ENCODE data around the gene REX1BD. TPM values are rescaled to one million over a fixed set of nuclear protein-coding genes. Genes with fewer than 3 reads are reported as not detected.

REX1BD gene
- total and polyA plus RNA-seq, 2 of the 13 experiments (the other 11 are each of a cell fraction or from before 2014, with no cell fraction given): 7.5 to 25.4 TPM

DNA sequence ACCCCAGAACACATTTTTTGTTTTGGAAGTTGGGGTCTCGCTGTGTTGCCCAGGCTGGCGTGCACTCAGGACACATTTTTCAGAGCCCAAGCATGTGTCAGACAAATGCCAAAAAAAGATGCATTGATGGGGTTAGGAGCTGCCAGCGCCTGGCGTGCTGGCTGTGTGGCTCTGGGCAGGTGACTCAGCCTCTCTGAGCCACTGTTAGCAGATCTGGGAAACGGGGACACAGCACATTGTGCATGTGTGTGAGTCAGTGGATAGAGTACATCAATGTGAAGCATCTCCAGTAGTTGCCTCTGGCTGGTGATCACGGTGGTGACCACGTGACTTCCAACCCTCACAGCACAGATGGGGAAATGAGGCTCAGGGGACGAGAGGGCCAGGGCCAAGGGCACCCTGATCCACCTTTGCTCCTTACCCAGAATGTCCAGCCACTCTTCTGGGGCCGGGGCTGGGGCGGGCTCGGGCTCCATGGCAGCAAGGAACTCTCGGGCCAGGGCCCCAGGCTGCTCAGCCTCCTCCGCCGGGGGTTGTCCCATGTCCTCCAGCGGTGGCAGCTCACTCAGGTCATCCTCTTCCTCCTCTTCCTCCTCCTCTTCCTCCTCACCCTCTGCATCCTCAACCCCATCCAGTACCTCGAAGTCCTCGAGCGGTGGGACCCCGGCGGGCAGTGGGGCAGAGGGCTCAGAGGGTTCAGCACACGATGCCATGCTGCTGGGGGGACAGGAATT is 47.2 kb upstream of the REX1BD start (continued):
- TF ChIP-seq, protein P1, sequence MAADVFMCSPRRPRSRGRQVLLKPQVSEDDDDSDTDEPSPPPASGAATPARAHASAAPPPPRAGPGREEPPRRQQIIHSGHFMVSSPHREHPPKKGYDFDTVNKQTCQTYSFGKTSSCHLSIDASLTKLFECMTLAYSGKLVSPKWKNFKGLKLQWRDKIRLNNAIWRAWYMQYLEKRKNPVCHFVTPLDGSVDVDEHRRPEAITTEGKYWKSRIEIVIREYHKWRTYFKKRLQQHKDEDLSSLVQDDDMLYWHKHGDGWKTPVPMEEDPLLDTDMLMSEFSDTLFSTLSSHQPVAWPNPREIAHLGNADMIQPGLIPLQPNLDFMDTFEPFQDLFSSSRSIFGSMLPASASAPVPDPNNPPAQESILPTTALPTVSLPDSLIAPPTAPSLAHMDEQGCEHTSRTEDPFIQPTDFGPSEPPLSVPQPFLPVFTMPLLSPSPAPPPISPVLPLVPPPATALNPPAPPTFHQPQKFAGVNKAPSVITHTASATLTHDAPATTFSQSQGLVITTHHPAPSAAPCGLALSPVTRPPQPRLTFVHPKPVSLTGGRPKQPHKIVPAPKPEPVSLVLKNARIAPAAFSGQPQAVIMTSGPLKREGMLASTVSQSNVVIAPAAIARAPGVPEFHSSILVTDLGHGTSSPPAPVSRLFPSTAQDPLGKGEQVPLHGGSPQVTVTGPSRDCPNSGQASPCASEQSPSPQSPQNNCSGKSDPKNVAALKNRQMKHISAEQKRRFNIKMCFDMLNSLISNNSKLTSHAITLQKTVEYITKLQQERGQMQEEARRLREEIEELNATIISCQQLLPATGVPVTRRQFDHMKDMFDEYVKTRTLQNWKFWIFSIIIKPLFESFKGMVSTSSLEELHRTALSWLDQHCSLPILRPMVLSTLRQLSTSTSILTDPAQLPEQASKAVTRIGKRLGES (CRISPR knock-in tag; IDR thresholded peaks at IDR 0.05; ENCODE audit: borderline replicate concordance): no peak
- TF ChIP-seq KDM4B (CRISPR knock-in tag; IDR thresholded peaks at IDR 0.05) (no peak), ZNF121 (CRISPR knock-in tag; IDR thresholded peaks at IDR 0.05) (peak; percentile 32; the same call in 1 of the 2 replicates), SNAPC2 (CRISPR knock-in tag; IDR thresholded peaks at IDR 0.05) (no peak), ZMYM3 (CRISPR knock-in tag; IDR thresholded peaks at IDR 0.05) (peak; percentile 47; the same call in 1 of the 2 replicates), RFXAP (CRISPR knock-in tag; IDR thresholded peaks at IDR 0.05; ENCODE audit: borderline replicate concordance) (no peak), KLF6 (CRISPR knock-in tag; IDR thresholded peaks at IDR 0.05) (no peak)

DNA sequence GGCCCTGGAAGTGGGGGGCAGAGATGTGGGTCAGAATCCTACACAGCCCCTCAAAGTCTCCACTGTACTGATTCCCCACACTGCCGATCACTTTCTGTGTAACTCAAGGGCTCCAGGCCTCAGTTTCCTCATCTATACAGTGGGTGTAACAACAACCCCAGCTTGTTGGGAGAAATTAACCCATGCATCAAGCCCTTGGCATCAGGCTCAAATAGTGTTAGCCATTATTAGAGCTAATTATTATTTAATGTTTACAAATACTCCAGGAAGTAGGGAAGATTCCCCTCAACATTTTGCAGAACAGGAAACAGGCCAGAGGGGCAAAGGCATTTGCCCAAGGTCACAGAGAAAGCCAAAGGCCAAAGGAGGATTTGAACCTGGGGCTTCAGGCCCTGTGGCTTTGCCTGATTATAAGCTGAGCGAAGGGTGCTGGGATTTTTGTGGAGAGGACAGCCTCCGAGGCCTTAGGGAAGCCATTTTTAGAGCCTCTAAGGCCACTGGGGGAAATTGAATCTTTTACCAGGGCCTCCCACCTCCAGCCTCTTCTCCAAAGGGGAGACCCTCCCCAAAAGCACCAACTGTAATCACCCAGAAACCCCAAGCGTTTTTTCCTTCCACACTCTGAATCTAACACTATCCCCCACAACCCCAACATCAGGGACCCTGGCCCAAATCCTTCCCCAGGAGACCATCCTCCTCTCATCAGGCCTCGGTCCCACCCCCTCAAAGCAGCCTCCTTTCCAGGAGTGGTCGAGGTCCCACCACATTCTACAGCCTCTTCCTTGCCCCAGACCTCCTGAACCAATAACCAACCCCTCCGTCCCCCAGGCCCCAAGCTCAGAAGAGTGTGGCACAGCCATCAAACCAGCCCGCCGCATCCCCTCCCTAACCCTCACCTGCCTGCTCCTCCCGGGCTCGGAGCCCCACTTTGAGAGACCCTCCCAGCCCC is 46.3 kb upstream of the REX1BD start:
- BruUV-seq (replicated peaks): no TSS peak
- Histone ChIP-seq H3K9me3 (ENCODE audit: low read length) (no peaks in the 10 kb centered on the region), H3K27me3 (ENCODE audit: control insufficient read depth in 1 of 2, insufficient read depth in 2 of 2, low read length in 2 of 2) (no peaks in the 10 kb centered on the region; a peak in 1 of 5 replicates), H3K4me1 (ENCODE audit: insufficient read depth, low read length) (peaks cover 32% of the 10 kb centered on the region), H2AFZ (ENCODE audit: low read length) (no peak overlapping the region), H4K20me1 (ENCODE audit: insufficient read depth, low read length) (no peaks in the 10 kb centered on the region), H3K4me3 (replicated peaks in 1 of 3; ENCODE audit: insufficient read depth in 1 of 3, low read depth in 2 of 3, low read length in 3 of 3) (peak overlapping the region; percentile 65 to 90 (median 81)), H3K27ac (ENCODE audit: extremely low read length, insufficient read depth, low read length) (no peak overlapping the region), H3K9ac (ENCODE audit: insufficient read depth, low read depth, low read length) (peak overlapping the region; percentile 74), H3K79me2 (ENCODE audit: insufficient read depth, low read length) (peaks cover 9% of the 10 kb centered on the region), H3K4me2 (ENCODE audit: low read depth, low read length) (peak overlapping the region; percentile 88), H3K36me3 (replicated peaks in 1 of 2; ENCODE audit: control insufficient read depth in 1 of 2, insufficient read depth in 2 of 2, low read length in 2 of 2) (peaks cover 5 to 16% of the 10 kb centered on the region in 2 experiments)
- WGBS (ENCODE audit: low lambda C conversion rate): 28% methylated on average over 10 of the region's 11 CpGs
- ATAC-seq (no peak), FAIRE-seq (no peak), DNase-seq (ENCODE audit: low spot score) (no peak)
- intact Hi-C loops (cut with micrococcal nuclease; ENCODE audit: unreplicated experiment): loop anchor here (2.0 kb wide), 1 partner anchor 15 kb away; the partner anchor contains the start of gene KXD1
- ChIA-PET CTCF (ENCODE audit: low intra/inter-chr PET ratio, low total read pairs) (no interaction called here), POLR2A (interaction anchor here (0.7 to 0.9 kb wide), 4 partner anchors 15 to 60 kb away, joined by 3 to 5 read pairs (median 4); partner anchors contain the start of genes KXD1 and REX1BD)
- in situ Hi-C loops (cut with HindIII; ENCODE audit: extremely low pct_ligation_motif_present, low pct_unique_long_range_greater_than_20kb): no loop called here
- TF ChIP-seq ZNF326 (CRISPR knock-in tag; IDR thresholded peaks at IDR 0.05; ENCODE audit: borderline replicate concordance) (no peak), ZNF629 (CRISPR knock-in tag; conservative IDR thresholded peaks at IDR 0.05) (peak; percentile 88), ATF7 (IDR thresholded peaks at IDR 0.05) (no peak), ATF7 (CRISPR knock-in tag; IDR thresholded peaks at IDR 0.05) (no peak), SAP130 (CRISPR knock-in tag; IDR thresholded peaks at IDR 0.05; ENCODE audit: low read depth) (peak; percentile 25), PITX1 (CRISPR knock-in tag; IDR thresholded peaks at IDR 0.05) (no peak), ZNF75D (CRISPR knock-in tag; IDR thresholded peaks at IDR 0.05; ENCODE audit: borderline replicate concordance) (no peak)
- TF ChIP-seq, protein P2, sequence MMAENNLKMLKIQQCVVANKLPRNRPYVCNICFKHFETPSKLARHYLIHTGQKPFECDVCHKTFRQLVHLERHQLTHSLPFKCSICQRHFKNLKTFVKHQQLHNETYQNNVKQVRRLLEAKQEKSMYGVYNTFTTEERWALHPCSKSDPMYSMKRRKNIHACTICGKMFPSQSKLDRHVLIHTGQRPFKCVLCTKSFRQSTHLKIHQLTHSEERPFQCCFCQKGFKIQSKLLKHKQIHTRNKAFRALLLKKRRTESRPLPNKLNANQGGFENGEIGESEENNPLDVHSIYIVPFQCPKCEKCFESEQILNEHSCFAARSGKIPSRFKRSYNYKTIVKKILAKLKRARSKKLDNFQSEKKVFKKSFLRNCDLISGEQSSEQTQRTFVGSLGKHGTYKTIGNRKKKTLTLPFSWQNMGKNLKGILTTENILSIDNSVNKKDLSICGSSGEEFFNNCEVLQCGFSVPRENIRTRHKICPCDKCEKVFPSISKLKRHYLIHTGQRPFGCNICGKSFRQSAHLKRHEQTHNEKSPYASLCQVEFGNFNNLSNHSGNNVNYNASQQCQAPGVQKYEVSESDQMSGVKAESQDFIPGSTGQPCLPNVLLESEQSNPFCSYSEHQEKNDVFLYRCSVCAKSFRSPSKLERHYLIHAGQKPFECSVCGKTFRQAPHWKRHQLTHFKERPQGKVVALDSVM (CRISPR knock-in tag; IDR thresholded peaks at IDR 0.05): 0 out of 2 replicates have a peak, but pooled peaks have one; percentile 23
